ENCODE results near the gene TINAG.
"Not testable (repeated sequence)": the region's sequence is repeated elsewhere in the genome, so short reads cannot be mapped to it uniquely, and the experiment has no call there.

The TINAG gene

GRCh38 chr6:54291146-54291545, 17.1 kb upstream of the TINAG start:
- no peaks in the 10 kb centered on the region for H3K36me3 Mint-ChIP-seq
- no peak overlapping the region for H3K4me3 Mint-ChIP-seq
- H3K27ac Mint-ChIP-seq: peak overlapping the region; percentile 13
- H3K4me1 Mint-ChIP-seq (ENCODE audit: low read depth): no peaks in the 10 kb centered on the region
- H3K9me3 Mint-ChIP-seq (ENCODE audit: low read depth): peaks cover 12% of the 10 kb centered on the region
- H3K27me3 Mint-ChIP-seq: no peaks in the 10 kb centered on the region

- H3K27ac Mint-ChIP-seq: no peak overlapping the region
- peaks cover 15% of the 10 kb centered on the region for H3K9me3 Mint-ChIP-seq (ENCODE audit: low read depth)
- H3K4me1 Mint-ChIP-seq (ENCODE audit: low read depth): no peaks in the 10 kb centered on the region
- H3K4me3 Mint-ChIP-seq: no peak overlapping the region
- H3K36me3 Mint-ChIP-seq: no peaks in the 10 kb centered on the region
- no peaks in the 10 kb centered on the region for H3K27me3 Mint-ChIP-seq
Observed at GRCh38 chr6:54291738-54292137, 16.5 kb upstream of the TINAG start.

- Mint-ChIP-seq H3K36me3 (no peaks in the 10 kb centered on the region), H3K9me3 (ENCODE audit: low read depth) (peaks cover 15% of the 10 kb centered on the region), H3K4me1 (ENCODE audit: low read depth) (no peaks in the 10 kb centered on the region), H3K4me3 (no peak overlapping the region), H3K27me3 (no peaks in the 10 kb centered on the region), H3K27ac (no peak overlapping the region)
Observed at GRCh38 chr6:54294965-54295532, 13.2 kb upstream of the TINAG start.

- no peaks in the 10 kb centered on the region for H3K4me1 Mint-ChIP-seq (ENCODE audit: low read depth)
- H3K36me3 Mint-ChIP-seq: no peaks in the 10 kb centered on the region
- no peak overlapping the region for H3K4me3 Mint-ChIP-seq
- H3K9me3 Mint-ChIP-seq (ENCODE audit: low read depth): peaks cover 4% of the 10 kb centered on the region
- no peak overlapping the region for H3K27ac Mint-ChIP-seq
- H3K27me3 Mint-ChIP-seq: no peaks in the 10 kb centered on the region
Observed at GRCh38 chr6:54299542-54300269, 8.5 kb upstream of the TINAG start.

GRCh38 chr6:54301770-54302169, 6.5 kb upstream of the TINAG start:
- no peaks in the 10 kb centered on the region for H3K36me3 Mint-ChIP-seq
- H3K27ac Mint-ChIP-seq: no peak overlapping the region
- H3K4me3 Mint-ChIP-seq: no peak overlapping the region
- H3K9me3 Mint-ChIP-seq (ENCODE audit: low read depth): no peaks in the 10 kb centered on the region
- no peaks in the 10 kb centered on the region for H3K27me3 Mint-ChIP-seq
- H3K4me1 Mint-ChIP-seq (ENCODE audit: low read depth): no peaks in the 10 kb centered on the region

- no peaks in the 10 kb centered on the region for H3K9me3 Mint-ChIP-seq (ENCODE audit: low read depth)
- H3K4me1 Mint-ChIP-seq (ENCODE audit: low read depth): no peaks in the 10 kb centered on the region
- no peak overlapping the region for H3K27ac Mint-ChIP-seq
Observed at GRCh38 chr6:54307439-54307910, 766 bp upstream of the TINAG start.

GRCh38 chr6:54308986-54309315, 710 bp downstream of the TINAG start:
- no peak overlapping the region for H3K4me3 Mint-ChIP-seq
- H3K4me1 Mint-ChIP-seq (ENCODE audit: low read depth): no peaks in the 10 kb centered on the region
- H3K27me3 Mint-ChIP-seq: no peaks in the 10 kb centered on the region
- no peaks in the 10 kb centered on the region for H3K36me3 Mint-ChIP-seq
- no peak overlapping the region for H3K27ac Mint-ChIP-seq
- H3K9me3 Mint-ChIP-seq (ENCODE audit: low read depth): no peaks in the 10 kb centered on the region

More at GRCh38 chr6:54307439-54307910, 766 bp upstream of the TINAG start:
- no peaks in the 10 kb centered on the region for H3K36me3 Mint-ChIP-seq
- no peak overlapping the region for H3K4me3 Mint-ChIP-seq
- H3K27me3 Mint-ChIP-seq: no peaks in the 10 kb centered on the region

GRCh38 chr6:54310377-54311152, 2.3 kb downstream of the TINAG start:
- Mint-ChIP-seq H3K9me3 (ENCODE audit: low read depth) (no peaks in the 10 kb centered on the region), H3K27ac (no peak overlapping the region), H3K4me3 (no peak overlapping the region), H3K36me3 (no peaks in the 10 kb centered on the region), H3K4me1 (ENCODE audit: low read depth) (no peaks in the 10 kb centered on the region), H3K27me3 (no peaks in the 10 kb centered on the region)

- Mint-ChIP-seq H3K27ac (no peak overlapping the region), H3K4me3 (no peak overlapping the region), H3K9me3 (ENCODE audit: low read depth) (peaks cover 3% of the 10 kb centered on the region), H3K4me1 (ENCODE audit: low read depth) (no peaks in the 10 kb centered on the region), H3K27me3 (no peaks in the 10 kb centered on the region), H3K36me3 (no peaks in the 10 kb centered on the region)
Observed at GRCh38 chr6:54315656-54316055, 7.4 kb downstream of the TINAG start.

- H3K9me3 Mint-ChIP-seq (ENCODE audit: low read depth): peaks cover 8% of the 10 kb centered on the region
- H3K36me3 Mint-ChIP-seq: no peaks in the 10 kb centered on the region
- no peak overlapping the region for H3K4me3 Mint-ChIP-seq
- H3K27ac Mint-ChIP-seq: no peak overlapping the region
- H3K4me1 Mint-ChIP-seq (ENCODE audit: low read depth): no peaks in the 10 kb centered on the region
- H3K27me3 Mint-ChIP-seq: no peaks in the 10 kb centered on the region
Observed at GRCh38 chr6:54320871-54321270, 12.6 kb downstream of the TINAG start.

- Mint-ChIP-seq H3K27ac (no peak overlapping the region), H3K9me3 (ENCODE audit: low read depth) (peaks cover 26% of the 10 kb centered on the region), H3K36me3 (no peaks in the 10 kb centered on the region), H3K4me1 (ENCODE audit: low read depth) (no peaks in the 10 kb centered on the region), H3K4me3 (no peak overlapping the region), H3K27me3 (no peaks in the 10 kb centered on the region)
Observed at GRCh38 chr6:54327631-54328030, 19.4 kb downstream of the TINAG start.

GRCh38 chr6:54331571-54331970, 23.3 kb downstream of the TINAG start:
- H3K4me1 Mint-ChIP-seq (ENCODE audit: low read depth); H3K36me3 Mint-ChIP-seq; H3K4me3 Mint-ChIP-seq; H3K27me3 Mint-ChIP-seq; H3K27ac Mint-ChIP-seq: not testable (repeated sequence)
- peaks cover 27% of the 10 kb centered on the region for H3K9me3 Mint-ChIP-seq (ENCODE audit: low read depth)

GRCh38 chr6:54335871-54336270, 27.6 kb downstream of the TINAG start:
- Mint-ChIP-seq H3K36me3 (no peaks in the 10 kb centered on the region), H3K4me3 (no peak overlapping the region), H3K9me3 (ENCODE audit: low read depth) (peaks cover 15% of the 10 kb centered on the region), H3K27ac (no peak overlapping the region), H3K4me1 (ENCODE audit: low read depth) (no peaks in the 10 kb centered on the region), H3K27me3 (no peaks in the 10 kb centered on the region)

GRCh38 chr6:54353975-54354374, 45.7 kb downstream of the TINAG start:
- Mint-ChIP-seq H3K4me1 (ENCODE audit: low read depth) (no peaks in the 10 kb centered on the region), H3K36me3 (no peaks in the 10 kb centered on the region), H3K4me3 (no peak overlapping the region), H3K27me3 (no peaks in the 10 kb centered on the region), H3K9me3 (ENCODE audit: low read depth) (peaks cover 5% of the 10 kb centered on the region), H3K27ac (no peak overlapping the region)

- Mint-ChIP-seq H3K4me3 (no peak overlapping the region), H3K9me3 (ENCODE audit: low read depth) (peaks cover 5% of the 10 kb centered on the region), H3K4me1 (ENCODE audit: low read depth) (no peaks in the 10 kb centered on the region), H3K27me3 (no peaks in the 10 kb centered on the region), H3K36me3 (no peaks in the 10 kb centered on the region), H3K27ac (no peak overlapping the region)
Observed at GRCh38 chr6:54354608-54355007, 46.4 kb downstream of the TINAG start.
